Measurements from ENCODE around the gene PHF21A. TPM values are rescaled to one million over a fixed set of nuclear protein-coding genes. Genes with fewer than 3 reads are reported as not detected.

Gene PHF21A
- total RNA-seq, 1 donor from 2014 or later: 69.7 TPM

DNA sequence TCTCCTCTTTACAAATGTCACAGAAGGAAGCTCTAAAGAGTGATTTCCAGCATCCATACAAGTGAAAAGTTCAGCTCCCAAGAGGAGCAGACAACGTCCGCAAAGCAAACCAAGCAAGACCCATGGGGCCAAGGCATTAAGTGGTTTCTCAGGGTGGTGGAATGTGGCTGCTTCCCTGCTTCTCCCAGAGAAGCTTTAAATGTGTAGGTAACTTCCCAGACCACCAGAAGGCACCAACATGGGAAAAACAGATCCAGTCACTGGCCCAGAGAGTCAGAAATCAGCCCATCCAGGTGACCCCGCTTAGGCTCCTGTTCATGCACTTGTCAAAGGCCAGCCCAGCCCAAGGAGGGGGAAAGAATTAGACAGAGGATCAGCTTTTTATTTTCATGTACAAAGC, 13.3 kb upstream of the PHF21A start:
- Histone ChIP-seq H3K36me3 (no peaks in the 10 kb centered on the region), H3K27ac (no peak overlapping the region), H3K4me3 (no peak overlapping the region), H3K27me3 (no peaks in the 10 kb centered on the region), H3K9me3 (no peaks in the 10 kb centered on the region), H3K4me1 (no peaks in the 10 kb centered on the region)
- intact Hi-C loops (cut with DNase I): no loop called here
- no peak for TF ChIP-seq CTCF (IDR thresholded peaks at IDR 0.05)
- no peak for DNase-seq (ENCODE audit: low spot score in 2 of 2)

GRCh38 chr11:46134061-46134460, 12.8 kb upstream of the PHF21A start:
- H3K9me3 ChIP-seq: no peaks in the 10 kb centered on the region
- H3K4me3 ChIP-seq: no peak overlapping the region
- TF ChIP-seq CTCF (IDR thresholded peaks at IDR 0.05): no peak
- H3K36me3 ChIP-seq: no peaks in the 10 kb centered on the region
- intact Hi-C loops (cut with DNase I): no loop called here
- no peaks in the 10 kb centered on the region for H3K27me3 ChIP-seq
- H3K27ac ChIP-seq: no peak overlapping the region
- DNase-seq (ENCODE audit: low spot score in 2 of 2): no peak
- no peaks in the 10 kb centered on the region for H3K4me1 ChIP-seq

GRCh38 chr11:46133119-46133518, 11.9 kb upstream of the PHF21A start:
- DNase-seq (ENCODE audit: low spot score in 2 of 2): no peak
- no peak overlapping the region for H3K4me3 ChIP-seq
- no peaks in the 10 kb centered on the region for H3K9me3 ChIP-seq
- no peaks in the 10 kb centered on the region for H3K27me3 ChIP-seq
- no peaks in the 10 kb centered on the region for H3K36me3 ChIP-seq
- H3K4me1 ChIP-seq: no peaks in the 10 kb centered on the region
- no peak for TF ChIP-seq CTCF (IDR thresholded peaks at IDR 0.05)
- intact Hi-C loops (cut with DNase I): no loop called here
- no peak overlapping the region for H3K27ac ChIP-seq

- TF ChIP-seq CTCF (IDR thresholded peaks at IDR 0.05): no peak
- Histone ChIP-seq H3K27me3 (no peaks in the 10 kb centered on the region), H3K36me3 (no peaks in the 10 kb centered on the region), H3K4me3 (no peak overlapping the region), H3K4me1 (no peaks in the 10 kb centered on the region), H3K9me3 (no peaks in the 10 kb centered on the region), H3K27ac (no peak overlapping the region)
- DNase-seq (ENCODE audit: low spot score in 2 of 2): no peak
- intact Hi-C loops (cut with DNase I): no loop called here
These were observed 9.2 kb upstream of the PHF21A start for GRCh38 chr11:46130286-46130940.

GRCh38 chr11:46129133-46129532, 7.9 kb upstream of the PHF21A start:
- Histone ChIP-seq H3K27me3 (no peaks in the 10 kb centered on the region), H3K36me3 (no peaks in the 10 kb centered on the region), H3K4me3 (no peak overlapping the region), H3K9me3 (no peaks in the 10 kb centered on the region), H3K27ac (no peak overlapping the region), H3K4me1 (no peaks in the 10 kb centered on the region)
- DNase-seq (ENCODE audit: low spot score in 2 of 2): no peak
- TF ChIP-seq CTCF (IDR thresholded peaks at IDR 0.05): no peak
- intact Hi-C loops (cut with DNase I): loop anchor here (10.0 kb wide), 1 partner anchor 166 kb away; no protein-coding TSS in a partner anchor

All from ascending aorta (tissue), 2 donors.